HG02884 (cell line): Measurements from ENCODE around the gene FBXO34.
"Not testable (repeated sequence)": the region's sequence is repeated elsewhere in the genome, so short reads cannot be mapped to it uniquely, and the experiment has no call there.

Source experiments
- ATAC-seq: cut with Tn5 transposase; IDR thresholded peaks from one replicate; pipeline ENCODE4 v1.9.1; 2021; ENCODE audit warnings: mild to moderate bottlenecking, moderate library complexity; ENCODE audit not compliant: unreplicated experiment

Gene FBXO34

DNA sequence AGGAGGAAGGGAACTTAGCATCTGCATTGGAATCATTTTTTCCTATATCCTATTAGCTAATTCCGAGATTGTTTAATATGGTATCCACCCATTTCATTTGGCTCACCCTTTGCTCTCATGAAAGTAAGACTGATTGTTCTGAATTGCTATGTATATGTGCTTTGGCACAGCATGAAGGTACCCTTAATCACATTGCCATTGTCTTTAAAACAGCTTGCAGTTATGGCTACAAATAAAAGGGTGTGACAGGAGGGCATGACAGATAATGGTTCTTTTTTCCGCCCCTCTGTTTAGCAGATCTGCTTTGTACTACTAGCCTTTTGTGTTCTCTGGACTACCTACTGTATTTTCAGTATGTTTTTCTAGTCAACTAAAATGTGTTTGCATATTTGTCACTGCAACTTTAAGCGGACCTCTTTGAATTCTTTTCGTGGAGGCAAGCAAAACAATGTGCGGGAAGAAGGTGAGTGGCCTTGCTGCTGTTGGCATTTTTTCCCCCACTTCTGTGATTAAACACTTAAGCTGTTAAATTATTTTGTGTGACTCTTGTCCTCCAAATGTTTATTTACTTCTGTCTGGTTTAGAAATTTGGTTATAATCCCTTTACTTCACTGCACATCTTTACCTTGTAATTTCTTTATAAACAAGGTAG lies 35.8 kb downstream of the FBXO34 start:
- no peak for ATAC-seq

DNA sequence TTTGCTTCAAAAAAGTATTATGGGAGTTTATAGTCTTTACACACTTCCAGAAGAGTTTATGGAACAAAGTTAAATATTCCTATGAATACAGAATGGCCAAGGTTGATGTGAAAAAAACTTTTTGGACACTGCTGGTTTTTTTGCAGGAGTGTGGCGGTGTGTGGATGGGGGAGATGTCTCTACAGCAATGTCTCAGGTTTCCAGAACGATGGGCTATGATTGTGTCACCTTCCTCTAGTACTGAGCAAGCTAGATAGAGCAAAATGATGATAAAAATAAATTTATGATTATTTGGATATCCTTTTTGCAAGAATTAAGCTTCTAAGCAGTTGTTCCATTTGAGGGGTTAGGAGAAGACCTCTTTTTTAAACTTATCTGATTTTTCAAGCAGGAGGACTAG lies 37.9 kb downstream of the FBXO34 start:
- no peak for ATAC-seq

DNA sequence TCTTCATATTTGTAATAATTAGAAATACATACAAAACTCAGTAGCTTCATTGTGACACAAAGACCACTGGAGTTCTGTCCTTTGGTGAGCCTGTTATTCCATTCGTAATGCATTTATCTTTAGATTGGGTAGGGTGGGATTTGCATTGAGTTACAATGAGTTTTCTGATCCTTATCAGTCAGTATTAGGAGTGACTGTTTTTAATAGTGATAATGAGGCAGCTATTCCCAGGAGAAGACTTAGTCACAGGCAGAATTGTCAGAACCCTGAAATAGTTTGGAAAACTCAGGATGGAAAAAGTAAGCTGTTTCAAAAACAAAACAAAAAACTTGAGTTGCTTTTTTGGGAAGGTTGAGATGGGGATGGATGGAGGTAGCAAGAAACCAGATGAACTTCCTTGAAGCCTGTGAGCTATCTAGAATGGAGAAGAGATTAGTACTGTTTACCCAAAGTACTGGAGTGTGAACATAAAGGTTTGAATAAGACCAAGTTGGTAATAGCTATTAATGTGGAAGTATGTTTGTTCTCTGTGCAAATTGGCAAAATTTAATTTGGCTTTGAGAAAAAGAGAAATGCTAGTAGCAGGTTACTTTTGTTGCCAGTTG lies 38.6 kb downstream of the FBXO34 start:
- no peak for ATAC-seq

DNA sequence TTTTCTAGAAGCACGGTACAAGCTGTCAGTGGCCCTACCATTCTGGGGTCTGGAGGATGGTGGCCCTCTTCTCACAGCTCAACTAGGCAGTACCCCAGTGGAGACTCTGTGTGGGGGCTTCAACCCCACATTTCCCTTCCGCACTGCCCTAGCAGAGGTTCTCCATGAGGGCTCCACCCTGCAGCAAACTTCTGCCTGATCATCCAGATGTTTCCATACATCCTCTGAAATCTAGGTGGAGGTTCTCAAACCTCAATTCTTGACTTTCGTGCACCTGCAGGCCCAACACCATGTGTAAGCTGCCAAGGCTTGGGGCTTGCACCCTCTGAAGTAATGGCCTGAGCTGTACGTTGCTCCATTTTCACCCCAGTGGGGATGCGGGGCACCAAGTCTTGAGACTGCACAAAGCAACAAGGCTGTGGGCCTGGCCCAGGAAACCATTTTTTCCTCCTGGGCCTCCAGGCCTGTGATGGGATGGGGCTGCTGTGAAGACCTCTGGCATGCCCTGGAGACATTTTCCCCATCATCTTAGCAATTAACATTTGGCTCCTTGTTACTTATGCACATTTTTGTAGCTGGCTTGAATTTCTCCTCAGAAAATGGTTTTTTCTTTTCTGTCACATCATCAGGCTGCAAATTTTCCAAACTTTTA lies 41.3 kb downstream of the FBXO34 start:
- ATAC-seq: not testable (repeated sequence)

DNA sequence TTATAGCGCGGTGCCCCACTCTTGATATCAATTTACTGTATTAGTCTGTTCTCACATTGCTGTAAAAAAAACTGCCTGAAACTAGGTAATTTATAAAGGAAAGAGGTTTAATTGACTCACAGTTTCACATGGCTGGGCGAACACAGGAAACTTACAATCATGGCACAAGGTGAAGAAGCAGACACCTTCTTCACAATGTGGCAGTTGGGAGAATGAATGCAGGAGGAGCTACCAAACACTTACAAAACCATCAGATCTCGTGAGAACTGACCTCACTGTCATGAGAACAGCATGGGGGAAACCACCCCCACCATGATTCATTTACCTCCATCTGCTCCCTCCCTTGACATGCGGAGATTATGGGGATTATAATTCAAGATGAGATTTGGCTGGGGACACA lies 42.3 kb downstream of the FBXO34 start:
- ATAC-seq: no peak

DNA sequence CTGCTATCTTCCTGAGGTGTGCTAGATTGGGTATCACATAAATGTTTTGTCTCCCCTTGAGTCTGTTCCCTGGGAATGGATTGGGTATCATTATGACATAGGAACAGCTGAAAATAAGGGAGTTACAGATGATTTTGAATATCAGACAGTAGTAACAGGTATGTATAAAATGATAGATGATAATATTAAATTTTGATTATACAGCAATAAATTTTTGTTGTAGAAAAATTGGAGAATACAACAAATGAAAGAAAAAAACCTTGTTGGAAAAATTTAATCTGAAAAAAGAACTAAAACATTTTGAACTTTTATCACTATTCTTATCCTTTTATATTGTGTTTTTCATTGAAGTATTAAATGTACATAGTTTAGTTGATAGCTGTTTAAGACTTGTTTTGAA lies 43.2 kb downstream of the FBXO34 start:
- ATAC-seq: no peak

DNA sequence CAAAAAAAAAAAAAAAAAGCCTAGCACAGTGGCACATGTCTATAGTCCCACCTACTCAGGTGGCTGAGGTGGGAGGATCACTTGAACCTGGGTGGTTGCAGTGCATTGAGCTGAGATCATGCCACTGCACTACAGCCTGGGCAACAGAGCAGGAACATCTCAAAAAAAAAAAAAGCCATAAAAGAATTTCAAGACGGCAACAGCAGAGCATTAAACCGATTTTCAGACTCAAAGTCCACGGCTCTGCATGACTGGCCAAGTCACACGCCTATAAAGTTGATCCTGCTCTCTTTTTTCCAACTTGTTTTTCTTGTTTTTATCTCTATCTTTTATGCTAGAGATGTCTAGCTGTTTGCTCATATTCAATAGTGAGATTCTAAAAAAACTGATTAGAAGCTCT lies 45.3 kb downstream of the FBXO34 start:
- ATAC-seq: no peak

DNA sequence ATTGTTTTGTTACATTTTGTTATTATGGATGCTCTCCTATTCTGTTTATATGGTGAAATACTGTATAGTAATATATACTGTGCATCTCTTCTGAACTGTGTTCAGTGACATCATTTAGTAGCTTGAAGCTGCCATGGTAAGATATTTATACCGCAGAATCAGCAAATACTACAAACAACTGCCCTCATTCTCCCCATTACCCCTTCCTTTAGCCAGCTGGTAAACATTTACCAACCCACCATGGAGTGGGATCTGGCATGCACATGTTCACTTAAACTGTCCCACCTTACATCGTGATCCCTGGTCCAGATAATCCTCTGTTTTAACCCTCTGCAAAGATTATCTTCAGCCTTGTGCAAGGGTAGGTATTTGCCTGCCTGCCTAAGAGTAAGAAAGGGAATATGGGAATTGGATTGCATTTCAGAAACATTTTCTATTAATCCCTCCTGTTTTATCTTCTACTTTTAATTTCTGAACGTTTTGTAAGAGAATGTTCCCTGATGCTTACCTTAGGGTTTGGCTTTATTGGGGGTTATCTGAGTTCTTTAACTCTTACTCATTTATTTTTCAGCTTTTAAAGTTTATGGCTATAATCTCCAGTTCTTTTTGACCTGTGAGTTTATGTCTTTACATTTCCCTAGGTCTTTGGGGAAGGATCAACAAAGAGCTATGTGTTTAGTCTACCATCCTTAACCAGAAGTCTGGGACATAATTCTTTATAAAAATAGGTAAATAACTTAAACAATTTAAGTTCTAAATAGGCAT lies 46.5 kb downstream of the FBXO34 start:
- no peak for ATAC-seq

DNA sequence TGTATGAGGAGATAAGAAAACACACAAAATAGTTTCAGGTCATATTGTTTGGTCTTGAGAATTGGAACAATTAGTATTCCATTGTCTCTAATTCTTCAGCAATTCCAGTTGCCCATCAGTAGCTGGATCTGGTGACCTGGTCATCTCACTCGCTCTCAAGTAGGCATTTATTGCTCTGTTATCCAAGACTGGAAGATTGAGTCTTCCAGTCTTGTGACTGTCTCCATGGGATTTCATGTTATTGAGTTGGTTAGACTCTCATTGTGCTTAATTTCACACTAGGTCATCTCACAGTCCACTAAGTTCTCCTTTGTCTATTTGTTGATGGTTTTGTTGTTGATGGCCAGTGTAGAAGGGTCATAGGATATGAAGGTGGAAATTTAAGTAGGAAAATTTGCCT lies 47.5 kb downstream of the FBXO34 start:
- ATAC-seq: no peak

DNA sequence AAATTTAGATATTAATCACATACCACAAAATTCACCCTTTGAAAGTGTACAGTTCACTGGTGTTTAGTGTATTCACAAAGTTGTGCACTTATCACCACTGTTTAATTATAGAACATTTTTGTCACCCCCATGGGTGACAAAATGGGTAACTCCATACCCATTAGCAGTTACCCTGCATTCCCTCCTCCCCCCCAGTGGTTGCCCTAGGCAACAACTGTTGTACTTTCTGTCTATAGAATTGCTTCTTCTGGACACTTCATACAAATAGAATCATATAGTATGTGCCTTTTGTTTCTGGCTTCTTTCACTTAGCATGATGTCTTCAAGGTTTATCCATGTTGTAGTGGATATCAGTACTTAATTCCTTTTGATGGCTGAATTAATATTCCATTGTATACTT lies 52.7 kb downstream of the FBXO34 start:
- no peak for ATAC-seq

DNA sequence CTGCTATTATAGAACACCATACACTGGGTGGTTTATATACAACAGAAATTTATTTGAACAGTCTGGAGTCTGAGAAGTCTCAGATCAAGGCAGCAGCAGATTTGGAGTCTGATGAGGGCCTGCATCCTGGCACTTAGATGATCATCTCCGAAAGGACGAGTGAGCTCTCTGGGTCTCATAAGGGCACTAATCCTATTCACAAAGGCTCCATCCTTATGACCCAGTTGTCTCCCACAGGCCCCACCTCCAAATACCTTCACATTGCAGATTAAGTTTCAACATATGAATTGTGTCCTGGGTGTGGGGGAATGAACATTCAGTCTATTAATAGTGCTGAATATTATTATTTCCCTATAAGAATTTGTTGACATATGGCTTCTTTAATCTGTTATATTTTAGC lies 53.6 kb downstream of the FBXO34 start:
- ATAC-seq: no peak

DNA sequence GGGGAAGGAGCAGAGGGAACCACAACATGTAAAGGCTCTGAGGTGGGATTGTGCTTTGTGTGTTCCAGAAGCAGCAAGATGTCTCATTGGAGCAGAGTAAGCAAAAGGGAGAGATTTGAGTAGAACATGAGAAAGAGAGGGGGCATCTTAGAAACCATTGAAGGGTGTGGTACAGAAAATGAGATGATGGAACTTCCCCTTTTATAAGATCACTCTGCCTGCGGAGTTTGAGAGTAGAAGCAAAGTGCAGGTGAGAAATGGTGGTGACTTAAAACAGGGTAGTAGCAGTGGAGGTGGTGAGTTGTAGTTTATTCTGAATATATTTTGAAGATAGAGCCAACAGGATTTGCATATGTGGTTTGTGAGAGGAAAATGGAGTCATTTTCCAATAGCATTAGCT lies 56.0 kb downstream of the FBXO34 start:
- ATAC-seq: peak; percentile 84

DNA sequence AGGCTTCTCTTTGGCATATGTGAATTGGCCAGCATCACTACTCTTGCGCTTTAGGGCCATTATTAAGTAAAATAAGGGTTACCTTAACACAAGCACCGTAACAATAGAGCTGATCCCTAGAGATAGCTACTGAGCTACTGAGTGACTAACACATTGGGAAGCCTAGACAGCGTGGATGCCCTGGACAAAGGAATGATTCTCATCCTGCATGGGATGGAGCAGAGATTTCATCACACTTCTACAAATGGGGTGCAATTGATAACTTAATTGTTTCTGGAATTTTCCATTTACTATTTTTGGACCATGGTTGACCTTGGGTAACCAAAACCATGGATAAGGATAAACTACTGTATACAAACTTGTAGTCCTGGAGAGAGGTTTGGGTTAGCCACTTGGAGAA lies 57.1 kb downstream of the FBXO34 start:
- ATAC-seq: no peak

DNA sequence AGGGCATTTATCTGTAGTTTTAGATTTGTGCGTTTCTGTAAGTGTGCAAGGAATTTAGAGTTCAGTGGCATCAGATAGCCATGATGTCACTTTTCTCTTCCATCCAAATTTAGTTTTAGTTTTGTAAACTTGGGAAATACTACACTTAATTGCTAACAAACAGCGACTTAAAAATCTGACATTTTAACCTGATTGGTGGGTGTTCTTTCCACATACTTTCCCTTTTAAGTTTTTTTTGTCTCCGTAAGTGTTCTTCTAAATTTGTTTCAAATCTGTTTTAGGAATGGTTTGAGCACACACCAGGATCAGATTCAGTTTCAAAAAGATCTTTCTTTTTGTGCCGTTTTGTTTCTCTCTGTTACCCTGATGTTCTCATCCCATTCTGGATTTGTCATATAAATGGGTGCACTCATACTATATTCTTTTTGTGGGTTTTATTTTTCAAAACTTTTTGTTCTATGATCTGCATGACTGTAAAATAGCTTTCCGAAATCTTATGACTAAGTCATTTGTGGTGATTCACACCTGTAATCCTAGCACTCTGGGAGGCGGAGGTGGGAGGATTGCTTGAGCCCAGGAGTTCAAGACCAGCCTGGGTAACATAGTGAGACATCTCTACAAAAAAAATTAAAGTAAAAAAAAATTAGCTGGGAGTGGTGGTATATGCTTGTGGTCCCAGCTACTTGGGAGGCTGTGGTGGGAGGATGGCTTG lies 58.9 kb downstream of the FBXO34 start:
- ATAC-seq: no peak

DNA sequence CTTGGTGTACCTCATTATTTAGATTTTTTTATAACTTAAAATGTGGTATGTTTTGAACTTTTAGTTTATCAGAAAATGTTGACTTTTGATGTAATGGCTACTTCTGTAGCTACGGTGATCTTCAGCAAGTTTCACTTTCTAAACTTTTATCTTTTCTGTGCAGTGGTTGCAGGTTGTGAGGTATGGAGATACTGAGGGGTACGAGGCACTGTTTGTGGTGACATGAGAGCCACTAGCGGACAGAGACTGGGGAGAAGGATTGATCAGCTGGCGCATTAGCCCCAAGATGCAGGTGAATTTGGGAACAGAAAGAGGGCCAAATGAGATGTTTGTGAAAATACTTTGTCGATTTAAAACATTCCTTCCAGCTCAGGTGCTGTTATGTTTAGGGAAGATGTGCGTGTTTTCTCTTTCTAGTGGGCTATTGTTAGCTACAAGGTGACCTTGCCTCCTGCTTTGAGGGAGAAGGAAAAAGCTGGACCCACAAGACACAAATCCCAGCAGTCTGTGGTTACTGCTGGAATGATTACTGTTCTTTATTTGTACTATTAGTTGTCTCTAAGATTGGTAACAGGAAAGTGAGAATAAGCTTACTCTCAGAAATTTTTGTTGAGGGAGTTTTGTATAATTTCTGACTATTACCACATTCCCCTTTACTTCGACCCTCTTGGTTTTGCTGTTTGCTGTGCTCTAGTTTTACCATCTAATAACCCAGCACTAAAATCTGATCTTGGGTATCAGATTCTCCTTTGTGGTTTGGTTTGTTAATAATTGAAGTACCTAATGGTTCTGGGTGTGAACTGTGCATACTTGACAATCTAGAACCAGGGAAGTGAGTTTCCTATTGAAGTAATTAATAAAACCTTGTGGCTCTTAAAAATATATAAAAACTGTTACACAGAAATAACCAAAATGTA lies 61.7 kb downstream of the FBXO34 start:
- ATAC-seq: no peak

DNA sequence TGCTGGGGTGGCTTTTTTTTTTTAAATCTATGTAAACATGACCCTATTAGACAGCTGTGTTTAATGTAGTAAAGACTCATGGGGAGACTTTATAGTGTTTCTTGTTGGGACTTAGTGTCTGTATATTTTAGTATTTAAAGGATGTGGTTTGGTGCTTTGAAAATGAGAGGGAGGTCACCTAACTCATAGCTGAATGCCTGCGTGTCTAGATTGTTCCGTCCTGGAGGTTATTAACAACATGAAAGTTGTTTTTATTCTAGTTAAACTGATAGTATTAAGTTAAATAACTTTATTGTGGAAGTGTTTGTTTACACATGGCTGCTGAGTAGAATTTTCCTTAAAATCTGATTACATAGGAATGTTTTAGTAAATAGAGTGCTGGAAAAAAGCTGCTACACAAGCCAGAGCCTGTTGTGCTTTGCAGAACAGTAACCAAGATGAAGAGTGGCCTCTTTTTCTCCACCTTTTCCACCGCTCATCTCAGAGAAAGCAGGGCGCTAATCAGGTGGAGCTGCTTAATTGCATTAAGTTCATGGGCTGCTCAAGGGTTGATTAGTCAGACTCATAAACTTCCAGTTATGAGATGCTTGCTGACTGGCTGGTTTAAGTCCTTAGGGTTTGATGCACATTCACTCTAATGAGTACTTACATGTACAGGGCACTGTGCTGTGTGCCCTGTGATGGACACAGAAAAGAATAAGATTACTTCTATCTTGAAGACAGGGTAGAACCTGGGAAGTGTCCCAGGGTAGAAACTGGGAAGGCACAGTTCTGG lies 62.7 kb downstream of the FBXO34 start:
- peak; percentile 51 for ATAC-seq

DNA sequence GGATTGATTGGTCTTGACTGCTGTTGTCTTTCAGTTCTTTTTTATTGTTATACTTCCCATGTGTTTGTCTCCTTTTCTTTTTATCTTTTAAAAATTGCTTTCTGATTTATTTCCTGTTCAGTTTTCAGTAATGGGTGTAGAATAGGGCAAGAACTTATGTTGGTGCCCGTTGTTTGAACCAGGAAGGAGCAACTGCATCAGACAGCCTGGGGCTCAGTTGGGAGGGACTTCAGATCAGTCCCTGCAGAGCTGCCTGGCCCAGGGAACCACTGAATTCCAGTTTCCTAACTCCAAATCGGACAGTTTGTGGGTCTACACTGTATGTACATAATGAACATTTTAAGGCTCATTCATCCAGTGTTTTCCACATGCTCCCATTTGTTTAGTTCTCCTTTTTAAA lies 64.9 kb downstream of the FBXO34 start:
- ATAC-seq: no peak

DNA sequence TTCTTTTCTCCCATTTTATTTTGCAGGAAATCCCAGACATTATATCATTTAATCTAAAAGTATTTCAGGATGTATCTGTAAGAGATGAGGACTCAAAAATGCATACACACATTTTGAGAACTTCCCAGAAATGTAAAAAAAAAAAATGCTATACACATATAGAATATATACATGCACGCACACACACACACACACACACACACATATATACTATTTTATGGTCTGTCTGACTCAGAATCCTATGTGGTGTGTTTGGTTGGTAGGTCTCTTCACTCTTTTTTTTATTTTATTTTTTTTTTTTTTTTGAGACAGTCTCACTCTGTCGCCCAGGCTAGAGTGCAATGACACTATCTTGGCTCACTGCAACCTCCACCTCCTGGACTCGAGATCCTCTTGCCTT lies 65.5 kb downstream of the FBXO34 start:
- no peak for ATAC-seq

DNA sequence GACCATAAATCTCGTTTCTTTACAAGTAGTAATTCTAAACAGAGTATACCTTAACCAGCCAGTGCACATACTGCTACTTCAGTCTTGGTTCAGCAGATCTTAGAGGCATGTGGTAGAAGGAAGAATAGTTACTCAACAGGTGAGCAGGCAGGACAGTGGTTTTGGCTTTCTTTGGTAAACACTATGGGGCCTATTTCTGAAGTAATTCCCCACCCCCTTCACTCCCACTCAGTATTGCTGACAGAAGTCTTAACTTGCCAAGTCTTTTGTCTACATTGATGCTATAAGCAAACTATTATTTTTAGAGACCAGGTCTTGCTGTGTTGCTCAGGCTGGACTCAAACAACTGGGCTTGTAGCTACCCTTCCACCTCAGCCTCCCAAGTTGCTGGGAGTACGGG lies 68.5 kb downstream of the FBXO34 start:
- peak; percentile 92 for ATAC-seq
